VCaP (cell line): ENCODE results near the gene MIEF1.

Source experiments
- H3K27ac ChIP-seq: fragments of 450-650 bp; 2 replicates; pipeline ENCODE4 v1.5.1; 2017
- CTCF ChIP-seq: fragments of 450-650 bp; conservative IDR thresholded peaks from 2 replicates; pipeline ENCODE4 v1.5.1; 2017; ENCODE audit warnings: mild to moderate bottlenecking, moderate library complexity

MIEF1 gene

GRCh38 chr22:39486951-39487825 is 14.9 kb upstream of the MIEF1 start:
- TF ChIP-seq CTCF = no peak
- no peak overlapping the region for H3K27ac ChIP-seq

GRCh38 chr22:39487826-39488520 is 14.1 kb upstream of the MIEF1 start:
- no peak overlapping the region for H3K27ac ChIP-seq
- TF ChIP-seq CTCF = no peak

- no peak overlapping the region for H3K27ac ChIP-seq
- no peak for TF ChIP-seq CTCF
Measured at GRCh38 chr22:39488563-39489083, 13.5 kb upstream of the MIEF1 start.

- H3K27ac ChIP-seq = no peak overlapping the region
- TF ChIP-seq CTCF = no peak
Measured at GRCh38 chr22:39489094-39490068, 12.7 kb upstream of the MIEF1 start.

GRCh38 chr22:39490135-39490798 is 11.8 kb upstream of the MIEF1 start:
- no peak overlapping the region for H3K27ac ChIP-seq
- no peak for TF ChIP-seq CTCF

GRCh38 chr22:39490966-39491680 is 11.0 kb upstream of the MIEF1 start:
- no peak overlapping the region for H3K27ac ChIP-seq
- TF ChIP-seq CTCF = no peak
